ENCODE measurements around the gene MC1R. TPM values are rescaled to one million over a fixed set of nuclear protein-coding genes. Genes with fewer than 3 reads are reported as not detected.

Gene MC1R
- total and polyA plus RNA-seq, 2 of the 8 experiments (the other 6 are each of a cell fraction or from before 2014, with no cell fraction given), result 2.2 to 2.9 TPM

- H3K27ac ChIP-seq (ENCODE audit: low read depth, low read length), result no peak overlapping the region
- no peak overlapping the region for H2BK5ac ChIP-seq (ENCODE audit: low read depth, low read length)
- H3K18ac ChIP-seq (ENCODE audit: extremely low read depth, low read length), result no peak overlapping the region
- H3K79me1 ChIP-seq (ENCODE audit: low read depth, low read length), result peaks cover 5% of the 10 kb centered on the region; the same call in 1 of the 2 replicates
- 94% methylated on average over 9 of the region's 9 CpGs; no CpG with 5 or more reads in 1 of the 2 experiments for WGBS, 2 experiments (ENCODE audit: extremely low coverage in 1 of 2, insufficient coverage in 1 of 2, insufficient read length in 1 of 2, insufficient replicate concordance in 2 of 2, low coverage in 1 of 2, low lambda C conversion rate in 2 of 2, missing lambda C conversion rate in 1 of 2)
- H3K4me3 ChIP-seq (ENCODE audit: extremely low read depth in 1 of 4, insufficient read depth in 2 of 4, low read depth in 3 of 4, low read length in 4 of 4), result no peak overlapping the region
- peaks cover 0 to 6% (median 3%) of the 10 kb centered on the region in 4 experiments; a peak in 3 of 8 replicates for H3K36me3 ChIP-seq (ENCODE audit: control insufficient read depth in 2 of 4, insufficient read depth in 4 of 4, low read length in 3 of 4)
- H3K4me1 ChIP-seq (replicated peaks in 1 of 4; ENCODE audit: control insufficient read depth in 3 of 4, insufficient read depth in 4 of 4, low read length in 3 of 4), result peaks cover 0 to 6% (median 2%) of the 10 kb centered on the region in 4 experiments; a peak in 2 of 7 replicates
- peaks cover 6% of the 10 kb centered on the region for H3K23me2 ChIP-seq (ENCODE audit: low read depth, low read length)
- H2AFZ ChIP-seq (ENCODE audit: low read length), result no peak overlapping the region
- peaks cover 10 to 11% of the 10 kb centered on the region in 2 experiments; a peak in 3 of 4 replicates for H3K9me3 ChIP-seq (ENCODE audit: insufficient read depth in 2 of 2, low read depth in 1 of 2, low read length in 1 of 2)
- CTCF ChIA-PET (ENCODE audit: partially characterized antibody), result interaction anchor here (0.6 kb wide), 1 partner anchor 55 kb away, joined by 3 read pairs; no protein-coding TSS in a partner anchor
- no peak overlapping the region for H4K91ac ChIP-seq (replicated peaks; ENCODE audit: insufficient read length, low read length)
- H2BK15ac ChIP-seq (ENCODE audit: low read length), result no peak overlapping the region; the same call in 1 of the 2 replicates
- H3K14ac ChIP-seq (ENCODE audit: insufficient read length), result no peak overlapping the region
- TF ChIP-seq PHF8 (conservative IDR thresholded peaks at IDR 0.05; ENCODE audit: low read depth, low read length) (no peak), CHD2 (IDR thresholded peaks at IDR 0.05; ENCODE audit: low read length) (no peak), CEBPB (IDR thresholded peaks at IDR 0.05; ENCODE audit: low read depth, low read length) (no peak), TAF7 (optimal IDR thresholded peaks at IDR 0.05; ENCODE audit: borderline replicate concordance, low read depth, low read length) (no peak), HDAC2 (IDR thresholded peaks at IDR 0.05; ENCODE audit: borderline replicate concordance in 1 of 2, low read depth in 2 of 2, low read length in 2 of 2) (no peak), MAFK (IDR thresholded peaks at IDR 0.05; ENCODE audit: low read depth, low read length) (no peak), CBX5 (IDR thresholded peaks at IDR 0.05; ENCODE audit: low read depth, low read length) (no peak), POU5F1 (IDR thresholded peaks at IDR 0.05; ENCODE audit: low read depth, low read length) (no peak), ZNF274 (IDR thresholded peaks at IDR 0.05; ENCODE audit: borderline replicate concordance, extremely low read depth, low read length) (no peak)
- no peak overlapping the region for H2BK120ac ChIP-seq (replicated peaks; ENCODE audit: low read depth, low read length)
- H3K4ac ChIP-seq (replicated peaks; ENCODE audit: insufficient read length, low read depth, low read length), result no peak overlapping the region
- H2AK5ac ChIP-seq (ENCODE audit: low read depth, low read length), result no peak overlapping the region
- H3K4me2 ChIP-seq (ENCODE audit: insufficient read depth in 1 of 2, low read depth in 2 of 2, low read length in 2 of 2), result no peak overlapping the region
- no peak overlapping the region for H2BK20ac ChIP-seq (ENCODE audit: low read length)
- H3K23ac ChIP-seq (ENCODE audit: insufficient read length), result no peak overlapping the region
- H3K9ac ChIP-seq (replicated peaks in 1 of 4; ENCODE audit: extremely low read depth in 1 of 4, low read depth in 3 of 4, low read length in 3 of 4), result no peak overlapping the region
- no peak overlapping the region for H4K8ac ChIP-seq (ENCODE audit: extremely low read depth, insufficient read depth, low read length)
- FAIRE-seq (no peak), DNase-seq (ENCODE audit: low read depth in 1 of 2, low spot score in 2 of 2) (no peak)
- H3K27me3 ChIP-seq (replicated peaks in 1 of 4; ENCODE audit: control insufficient read depth in 3 of 4, extremely low read depth in 1 of 4, insufficient read depth in 3 of 4, low read length in 3 of 4), result peaks cover 0 to 6% (median 0%) of the 10 kb centered on the region in 4 experiments; a peak in 2 of 7 replicates
- POLR2A ChIA-PET (ENCODE audit: partially characterized antibody), result interaction anchor here (0.8 to 7.5 kb wide), 4 partner anchors 8 to 54 kb away, joined by 3 to 54 read pairs (median 3); no protein-coding TSS in a partner anchor
- H4K20me1 ChIP-seq (replicated peaks in 1 of 2; ENCODE audit: control insufficient read depth in 1 of 2, insufficient read depth in 2 of 2, low read length in 2 of 2), result peaks cover 1 to 8% of the 10 kb centered on the region in 2 experiments
- H3K79me2 ChIP-seq (ENCODE audit: control insufficient read depth in 1 of 2, insufficient read depth in 2 of 2, low read length in 2 of 2), result peaks cover 3 to 10% of the 10 kb centered on the region in 2 experiments; a peak in 1 of 4 replicates
- H3K56ac ChIP-seq (replicated peaks; ENCODE audit: insufficient read length, low read depth, low read length), result no peak overlapping the region
- H4K5ac ChIP-seq (ENCODE audit: insufficient read length, low read depth, low read length), result no peak overlapping the region
- no peak overlapping the region for H2BK12ac ChIP-seq (ENCODE audit: low read depth, low read length)
Measured at GRCh38 chr16:89966756-89967155, 48.1 kb downstream of the MC1R start.
